ENCODE data around the gene NFATC2IP. TPM values are rescaled to one million over a fixed set of nuclear protein-coding genes. Genes with fewer than 3 reads are reported as not detected.

Gene NFATC2IP
- total RNA-seq, 1 experiment from 2014 or later, result 73.0 TPM

GRCh38 chr16:28912558-28912957, 38.2 kb upstream of the NFATC2IP start:
- no peak overlapping the region for H3K4me2 ChIP-seq
- DNase-seq, result no peak
- no peaks in the 10 kb centered on the region for H3K79me2 ChIP-seq (ENCODE audit: low read depth)
- peaks cover 44% of the 10 kb centered on the region for H3F3A ChIP-seq (ENCODE audit: insufficient read depth, low read depth)
- H3K4me3 ChIP-seq, result no peak overlapping the region
- H3K27ac ChIP-seq, result no peak overlapping the region
- H3K4me1 ChIP-seq (replicated peaks; ENCODE audit: insufficient read depth), result peaks cover 15% of the 10 kb centered on the region
- TF ChIP-seq CTCF (conservative IDR thresholded peaks at IDR 0.05), result no peak
- TF ChIP-seq EZH2 (IDR thresholded peaks at IDR 0.05; ENCODE audit: low read depth), result no peak
- H3K9me3 ChIP-seq (ENCODE audit: insufficient read depth, low read depth), result no peaks in the 10 kb centered on the region
- H4K20me1 ChIP-seq (ENCODE audit: insufficient read depth), result no peaks in the 10 kb centered on the region
- no peaks in the 10 kb centered on the region for H3K9me2 ChIP-seq (ENCODE audit: insufficient read depth)
- ChIA-PET POLR2A (ENCODE audit: unreplicated experiment) (interaction anchor here (0.6 kb wide), 2 partner anchors 38 to 85 kb away, joined by 4 to 7 read pairs; no protein-coding TSS in a partner anchor), CTCF (interaction anchor here (0.6 kb wide), 1 partner anchor 60 kb away, joined by 10 read pairs; no protein-coding TSS in a partner anchor)
- H3K27me3 ChIP-seq (ENCODE audit: insufficient read depth, low read depth), result no peaks in the 10 kb centered on the region
- intact Hi-C loops (cut with micrococcal nuclease; ENCODE audit: unreplicated experiment), result loop anchor here (5.0 kb wide), 1 partner anchor 35 kb away; no protein-coding TSS in a partner anchor
- peaks cover 7% of the 10 kb centered on the region for H3K36me3 ChIP-seq (ENCODE audit: low read depth)
- no TSS peak for BruUV-seq (replicated peaks)
- no peak overlapping the region for H2AFZ ChIP-seq

GRCh38 chr16:28913946-28914724, 36.6 kb upstream of the NFATC2IP start:
- Histone ChIP-seq H3K9me3 (ENCODE audit: insufficient read depth, low read depth) (no peaks in the 10 kb centered on the region), H3K4me1 (replicated peaks; ENCODE audit: insufficient read depth) (peaks cover 15% of the 10 kb centered on the region), H3K9me2 (ENCODE audit: insufficient read depth) (no peaks in the 10 kb centered on the region), H2AFZ (no peak overlapping the region), H3F3A (ENCODE audit: insufficient read depth, low read depth) (peaks cover 56% of the 10 kb centered on the region), H3K27ac (no peak overlapping the region), H3K79me2 (ENCODE audit: low read depth) (no peaks in the 10 kb centered on the region), H3K4me2 (no peak overlapping the region), H4K20me1 (ENCODE audit: insufficient read depth) (no peaks in the 10 kb centered on the region), H3K4me3 (no peak overlapping the region), H3K27me3 (ENCODE audit: insufficient read depth, low read depth) (no peaks in the 10 kb centered on the region), H3K36me3 (ENCODE audit: low read depth) (no peaks in the 10 kb centered on the region; the same call in 1 of the 2 replicates)
- TF ChIP-seq EZH2 (IDR thresholded peaks at IDR 0.05; ENCODE audit: low read depth) (no peak), CTCF (conservative IDR thresholded peaks at IDR 0.05) (no peak)
- intact Hi-C loops (cut with micrococcal nuclease; ENCODE audit: unreplicated experiment), result loop anchor here (5.0 kb wide), 1 partner anchor 33 kb away; no protein-coding TSS in a partner anchor
- ChIA-PET CTCF (no interaction called here), POLR2A (ENCODE audit: unreplicated experiment) (no interaction called here)
- BruUV-seq (replicated peaks), result no TSS peak
- DNase-seq, result no peak

GRCh38 chr16:28915181-28915580, 35.6 kb upstream of the NFATC2IP start:
- no peaks in the 10 kb centered on the region for H3K9me3 ChIP-seq (ENCODE audit: insufficient read depth, low read depth)
- H2AFZ ChIP-seq, result no peak overlapping the region
- H4K20me1 ChIP-seq (ENCODE audit: insufficient read depth), result no peaks in the 10 kb centered on the region
- intact Hi-C loops (cut with micrococcal nuclease; ENCODE audit: unreplicated experiment), result no loop called here
- POLR2A ChIA-PET (ENCODE audit: unreplicated experiment), result interaction anchor here (0.7 kb wide), 1 partner anchor 35 kb away, joined by 7 read pairs; the partner anchor contains the start of gene NFATC2IP
- CTCF ChIA-PET, result no interaction called here
- no peaks in the 10 kb centered on the region for H3K9me2 ChIP-seq (ENCODE audit: insufficient read depth)
- no TSS peak for BruUV-seq (replicated peaks)
- H3K27me3 ChIP-seq (ENCODE audit: insufficient read depth, low read depth), result no peaks in the 10 kb centered on the region
- TF ChIP-seq CTCF (conservative IDR thresholded peaks at IDR 0.05) (no peak), EZH2 (IDR thresholded peaks at IDR 0.05; ENCODE audit: low read depth) (no peak)
- H3F3A ChIP-seq (ENCODE audit: insufficient read depth, low read depth), result peaks cover 53% of the 10 kb centered on the region
- H3K27ac ChIP-seq, result no peak overlapping the region
- H3K79me2 ChIP-seq (ENCODE audit: low read depth), result no peaks in the 10 kb centered on the region
- DNase-seq, result no peak
- H3K4me2 ChIP-seq, result no peak overlapping the region
- peaks cover 10% of the 10 kb centered on the region for H3K4me1 ChIP-seq (replicated peaks; ENCODE audit: insufficient read depth)
- H3K36me3 ChIP-seq (ENCODE audit: low read depth), result no peaks in the 10 kb centered on the region; the same call in 1 of the 2 replicates
- no peak overlapping the region for H3K4me3 ChIP-seq
